Esophagus (tissue), 2 donors: Measurements from ENCODE around the gene DDX17. TPM values are rescaled to one million over a fixed set of nuclear protein-coding genes. Genes with fewer than 3 reads are reported as not detected.

ENCODE experiments used
- H3K27ac ChIP-seq, 2 donors: one replicate each; pipeline ENCODE4 v1.5.1; 2013; ENCODE audit warnings: low read depth in 2 of 2, mild to moderate bottlenecking in 2 of 2, inconsistent platforms in 1 of 2, low read length in 1 of 2, moderate library complexity in 1 of 2
- H3K27me3 ChIP-seq, 2 donors: one replicate each; pipeline ENCODE4 v1.6.1; 2013; ENCODE audit warnings: low read length in 2 of 2, control low read depth in 1 of 2, mild to moderate bottlenecking in 1 of 2; ENCODE audit not compliant: insufficient read depth in 2 of 2, control insufficient read depth in 1 of 2
- H3K36me3 ChIP-seq, 2 donors: one replicate each; pipeline ENCODE4 v1.6.1; 2013; ENCODE audit warnings: low read length in 1 of 2; ENCODE audit not compliant: control insufficient read depth in 2 of 2, insufficient read depth in 2 of 2
- H3K4me1 ChIP-seq, 2 donors: one replicate each; pipeline ENCODE4 v1.6.1; 2013; ENCODE audit warnings: low read length in 1 of 2; ENCODE audit not compliant: control insufficient read depth in 2 of 2, insufficient read depth in 2 of 2
- H3K4me3 ChIP-seq, 2 donors: one replicate each; pipeline ENCODE4 v1.5.1; 2013; ENCODE audit warnings: low read length in 2 of 2, mild to moderate bottlenecking in 2 of 2, low read depth in 1 of 2, moderate library complexity in 1 of 2
- H3K9me3 ChIP-seq, 2 donors: one replicate each; pipeline ENCODE4 v1.6.1; 2013; ENCODE audit warnings: mild to moderate bottlenecking in 2 of 2, low read depth in 1 of 2, low read length in 1 of 2, moderate library complexity in 1 of 2; ENCODE audit not compliant: control insufficient read depth in 2 of 2, insufficient read depth in 1 of 2
- WGBS, 2 donors: extraction: QIAGEN DNeasy Blood & Tissue Kit; methylation state at CpG; one replicate each; pipeline ENCODE4 v1.1.7; 2013; 5-methylcytosine and 5-hydroxymethylcytosine counted together
- polyA plus RNA-seq, 2 donors: library from polyadenylated mRNA; stranded (reverse); fragments of 200-250 nt; gene quantifications; one replicate each; pipeline ENCODE4 v1.2.3, GENCODE V29; 2013
- donor health status: healthy with polysubstance abuse.
- donor health status: Bipolar disorder and iron deficiency.

Gene DDX17
- polyA plus RNA-seq, 2 donors, result 95.5 to 143 TPM

- Histone ChIP-seq H3K27me3 (no peaks in the 10 kb centered on the region), H3K4me1 (no peaks in the 10 kb centered on the region), H3K4me3 (no peak overlapping the region), H3K36me3 (no peaks in the 10 kb centered on the region), H3K9me3 (no peaks in the 10 kb centered on the region), H3K27ac (no peak overlapping the region)
- WGBS, 2 donors, result 82 to 83% methylated on average over 4 of the region's 4 CpGs
Measured at GRCh38 chr22:38518620-38519019, 12.5 kb upstream of the DDX17 start.

- 54 to 82% methylated on average over 1 of the region's 1 CpG for WGBS, 2 donors
- H3K4me1 ChIP-seq, result no peaks in the 10 kb centered on the region
- no peaks in the 10 kb centered on the region for H3K27me3 ChIP-seq
- no peak overlapping the region for H3K27ac ChIP-seq
- H3K4me3 ChIP-seq, result no peak overlapping the region
- H3K9me3 ChIP-seq, result no peaks in the 10 kb centered on the region
- H3K36me3 ChIP-seq, result no peaks in the 10 kb centered on the region
Measured at GRCh38 chr22:38513063-38513462, 7.0 kb upstream of the DDX17 start.

GRCh38 chr22:38510416-38510970 is 4.4 kb upstream of the DDX17 start:
- no peak overlapping the region for H3K4me3 ChIP-seq
- no peaks in the 10 kb centered on the region for H3K27me3 ChIP-seq
- no peak overlapping the region for H3K27ac ChIP-seq
- H3K36me3 ChIP-seq, result no peaks in the 10 kb centered on the region
- WGBS, 2 donors, result 87 to 89% methylated on average over 5 of the region's 5 CpGs
- no peaks in the 10 kb centered on the region for H3K4me1 ChIP-seq
- H3K9me3 ChIP-seq, result no peaks in the 10 kb centered on the region

GRCh38 chr22:38505541-38506117 is 482 bp downstream of the DDX17 start:
- H3K27me3 ChIP-seq, result no peaks in the 10 kb centered on the region
- peaks cover 0 to 3% of the 10 kb centered on the region in 2 donors for H3K36me3 ChIP-seq
- H3K4me3 ChIP-seq, result peak overlapping the region; percentile 83 to 94
- H3K9me3 ChIP-seq, result no peaks in the 10 kb centered on the region
- H3K4me1 ChIP-seq, result peaks cover 0 to 6% of the 10 kb centered on the region in 2 donors
- WGBS, 2 donors, result 0% methylated on average over 39 to 69 of the region's 69 CpGs
- H3K27ac ChIP-seq, result peak overlapping the region; percentile 100

GRCh38 chr22:38504731-38505540 is 1.2 kb downstream of the DDX17 start:
- Histone ChIP-seq H3K27ac (peak overlapping the region; percentile 100), H3K4me1 (peaks cover 0 to 6% of the 10 kb centered on the region in 2 donors), H3K4me3 (peak overlapping the region; percentile 83 to 94), H3K9me3 (no peaks in the 10 kb centered on the region), H3K27me3 (no peaks in the 10 kb centered on the region), H3K36me3 (peaks cover 0 to 3% of the 10 kb centered on the region in 2 donors)
- WGBS, 2 donors, result 1 to 2% methylated on average over 35 of the region's 35 CpGs

GRCh38 chr22:38503021-38503420 is 3.1 kb downstream of the DDX17 start:
- WGBS, 2 donors, result 36% methylated on average over 4 of the region's 4 CpGs

GRCh38 chr22:38501797-38502672 is 4.1 kb downstream of the DDX17 start:
- Histone ChIP-seq H3K27me3 (no peaks in the 10 kb centered on the region), H3K4me1 (peaks cover 0 to 6% of the 10 kb centered on the region in 2 donors), H3K9me3 (no peaks in the 10 kb centered on the region), H3K36me3 (peaks cover 0 to 7% of the 10 kb centered on the region in 2 donors), H3K4me3 (peak overlapping the region in 1 of 2 donors; percentile 32), H3K27ac (no peak overlapping the region)
- 83 to 84% methylated on average over 9 to 10 of the region's 10 CpGs for WGBS, 2 donors

More at GRCh38 chr22:38503021-38503420, 3.1 kb downstream of the DDX17 start:
- Histone ChIP-seq H3K27me3 (no peaks in the 10 kb centered on the region), H3K4me1 (peaks cover 0 to 6% of the 10 kb centered on the region in 2 donors), H3K9me3 (no peaks in the 10 kb centered on the region), H3K36me3 (peaks cover 0 to 7% of the 10 kb centered on the region in 2 donors), H3K27ac (no peak overlapping the region), H3K4me3 (peak overlapping the region in 1 of 2 donors; percentile 32)

GRCh38 chr22:38497869-38498268 is 8.2 kb downstream of the DDX17 start:
- Histone ChIP-seq H3K36me3 (peaks cover 0 to 24% of the 10 kb centered on the region in 2 donors), H3K27me3 (no peaks in the 10 kb centered on the region), H3K27ac (no peak overlapping the region), H3K4me1 (peaks cover 0 to 3% of the 10 kb centered on the region in 2 donors), H3K9me3 (no peaks in the 10 kb centered on the region), H3K4me3 (no peak overlapping the region)
- 77 to 87% methylated on average over 3 of the region's 3 CpGs for WGBS, 2 donors

- Histone ChIP-seq H3K27ac (no peak overlapping the region), H3K36me3 (peaks cover 7 to 29% of the 10 kb centered on the region in 2 donors), H3K27me3 (no peaks in the 10 kb centered on the region), H3K4me3 (no peak overlapping the region), H3K4me1 (no peaks in the 10 kb centered on the region), H3K9me3 (no peaks in the 10 kb centered on the region)
- WGBS, 2 donors, result 89 to 91% methylated on average over 12 of the region's 12 CpGs
Measured at GRCh38 chr22:38494939-38495338, 11.2 kb downstream of the DDX17 start.
